Measurements from ENCODE around the gene TSEN2.
"Not testable (repeated sequence)": the region's sequence is repeated elsewhere in the genome, so short reads cannot be mapped to it uniquely, and the experiment has no call there.

TSEN2 gene

DNA sequence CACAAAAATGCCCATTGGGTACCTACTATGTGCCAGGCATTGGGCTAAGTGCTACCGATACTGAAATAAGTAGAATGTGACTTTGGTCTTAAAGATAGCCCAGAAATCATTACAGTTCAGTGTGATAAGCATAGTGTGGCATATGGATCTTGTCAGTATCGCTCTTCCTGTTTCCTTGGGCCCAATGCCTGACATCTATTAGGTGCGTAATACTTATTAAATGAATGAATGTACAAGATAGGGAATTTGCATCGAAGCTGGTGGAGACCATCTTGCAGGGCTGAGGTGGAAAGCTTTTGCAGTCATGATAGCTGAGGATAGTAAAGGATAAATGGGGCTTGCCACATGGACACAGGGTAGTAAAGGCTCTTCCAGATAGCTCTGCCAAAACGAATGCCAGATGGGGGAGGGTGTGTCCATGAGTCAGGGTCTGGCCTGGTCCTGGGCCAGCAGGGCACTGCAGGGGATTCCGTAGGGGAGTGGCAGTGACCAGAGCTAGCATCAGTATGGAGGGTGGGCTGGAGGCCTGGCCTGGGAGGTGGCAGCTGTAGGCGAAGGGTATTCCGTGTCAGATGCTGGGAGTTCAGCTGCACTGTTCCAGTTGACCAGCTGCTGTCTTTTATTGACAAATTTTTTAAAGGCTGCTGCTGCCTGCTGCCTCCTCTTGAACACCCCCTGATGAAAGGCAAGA, 23.5 kb downstream of the TSEN2 start:
- no peak for DNase-seq

- no peak for DNase-seq
Observed at GRCh38 chr3:12508291-12508700, 24.0 kb downstream of the TSEN2 start.

DNA sequence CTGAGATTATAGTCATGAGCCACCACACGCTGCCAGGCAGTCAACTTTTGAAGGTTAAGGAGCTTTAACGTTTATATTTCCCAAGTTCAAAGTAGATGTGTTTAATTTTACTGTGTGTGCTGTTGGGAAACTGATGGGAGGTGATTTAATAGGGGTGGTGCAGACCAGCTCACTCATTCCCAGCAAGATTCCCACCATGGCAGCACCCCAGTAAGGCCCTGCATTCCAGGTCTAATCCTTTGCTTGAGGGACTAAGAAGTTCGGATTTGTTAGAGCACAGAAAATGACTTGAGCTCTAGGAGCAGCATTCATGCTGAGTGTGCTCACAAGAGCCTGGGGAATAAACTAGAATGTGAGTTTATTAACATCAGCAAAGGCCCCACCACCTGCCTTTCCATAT, 25.2 kb downstream of the TSEN2 start:
- DNase-seq = no peak

DNA sequence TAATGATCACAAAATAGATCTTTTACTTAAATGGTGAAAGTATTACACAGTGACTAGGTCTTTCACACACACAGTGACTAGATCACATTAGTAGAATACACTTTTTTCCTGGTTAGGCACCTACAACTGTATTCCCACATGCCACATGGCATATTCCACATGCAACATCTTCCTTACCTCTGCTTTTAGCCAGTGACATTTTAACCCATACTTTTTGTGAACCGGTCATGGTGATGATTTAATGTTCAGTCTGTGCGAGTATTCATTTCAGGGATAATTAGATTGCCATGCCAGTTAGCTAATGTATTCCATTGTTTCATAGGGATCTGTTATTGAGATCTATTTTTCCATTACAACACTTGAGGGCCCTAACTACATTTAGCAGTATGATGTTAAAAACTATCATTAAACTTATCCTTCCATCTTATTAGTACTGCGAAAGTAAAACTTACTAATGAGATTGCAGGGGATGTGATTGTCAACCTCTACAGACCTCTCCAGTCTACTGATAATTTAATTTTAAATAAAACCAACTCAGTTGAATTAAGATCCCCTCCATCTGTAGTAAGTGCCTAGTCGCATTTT, 28.3 kb downstream of the TSEN2 start:
- DNase-seq = no peak

- DNase-seq = no peak
Observed at GRCh38 chr3:12513694-12514446, 29.6 kb downstream of the TSEN2 start.

GRCh38 chr3:12515631-12516030, 31.4 kb downstream of the TSEN2 start:
- DNase-seq = no peak

- DNase-seq = no peak
Observed at GRCh38 chr3:12516873-12517272, 32.6 kb downstream of the TSEN2 start.

DNA sequence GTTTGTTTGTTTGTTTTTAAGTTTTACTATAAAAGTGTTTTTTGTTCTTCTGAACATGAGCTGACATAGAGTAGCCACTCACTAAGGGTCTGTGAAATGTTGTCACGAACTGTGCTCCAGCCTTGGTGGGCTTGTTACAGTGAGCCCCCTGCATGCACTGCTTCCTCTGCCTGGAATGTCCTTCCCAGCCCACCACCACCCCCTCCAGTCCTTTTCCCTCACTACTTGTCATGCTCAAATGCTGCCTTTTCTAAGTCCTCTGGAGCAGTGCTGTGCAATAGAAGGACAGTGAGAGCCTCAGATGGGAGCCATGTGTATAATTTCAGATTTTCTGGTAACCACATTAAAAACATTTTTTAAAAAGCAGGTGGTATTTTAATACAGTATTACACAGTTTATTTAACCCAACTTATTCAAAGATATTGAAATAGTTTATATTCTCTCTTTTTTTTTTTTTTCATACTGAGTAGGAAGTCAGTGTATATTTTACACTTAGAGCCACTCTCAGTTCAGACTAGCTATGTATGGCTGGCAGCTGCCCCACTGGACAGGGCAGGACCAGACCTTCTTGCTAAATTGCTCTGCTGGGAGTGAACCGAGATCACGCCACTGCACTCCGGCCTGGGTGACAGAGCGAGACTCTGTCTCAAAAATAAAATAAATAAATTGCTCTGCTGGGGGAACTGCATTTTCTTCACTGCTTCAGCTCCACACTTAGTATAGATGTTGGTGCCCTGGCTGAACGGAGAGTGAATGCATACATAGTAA, 34.2 kb downstream of the TSEN2 start:
- DNase-seq = no peak

- DNase-seq = no peak
Observed at GRCh38 chr3:12521010-12521409, 36.7 kb downstream of the TSEN2 start.

- DNase-seq = no peak
Observed at GRCh38 chr3:12522721-12523120, 38.4 kb downstream of the TSEN2 start.

GRCh38 chr3:12527757-12528143, 43.5 kb downstream of the TSEN2 start:
- no peak for DNase-seq

GRCh38 chr3:12532182-12532581, 47.9 kb downstream of the TSEN2 start:
- no peak for DNase-seq

DNA sequence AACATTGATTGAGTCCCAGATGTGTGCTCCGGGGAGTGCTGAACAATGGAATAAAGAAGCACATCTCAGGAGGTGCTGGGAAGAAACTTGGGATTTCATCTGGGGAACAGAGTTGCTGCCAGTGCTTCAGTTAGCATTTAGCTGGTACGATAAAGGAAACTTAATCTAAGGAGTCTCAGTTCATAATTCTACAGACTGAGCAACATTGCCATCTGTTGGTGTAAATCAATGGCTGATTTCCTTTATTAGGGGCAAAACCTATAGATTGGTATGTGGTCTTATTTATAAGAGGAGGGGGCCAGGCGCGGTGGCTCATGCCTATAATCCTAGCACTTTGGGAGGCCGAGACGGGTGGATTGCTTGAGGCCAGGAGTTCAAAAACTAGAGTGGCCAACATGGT, 52.1 kb downstream of the TSEN2 start:
- no peak for DNase-seq

DNA sequence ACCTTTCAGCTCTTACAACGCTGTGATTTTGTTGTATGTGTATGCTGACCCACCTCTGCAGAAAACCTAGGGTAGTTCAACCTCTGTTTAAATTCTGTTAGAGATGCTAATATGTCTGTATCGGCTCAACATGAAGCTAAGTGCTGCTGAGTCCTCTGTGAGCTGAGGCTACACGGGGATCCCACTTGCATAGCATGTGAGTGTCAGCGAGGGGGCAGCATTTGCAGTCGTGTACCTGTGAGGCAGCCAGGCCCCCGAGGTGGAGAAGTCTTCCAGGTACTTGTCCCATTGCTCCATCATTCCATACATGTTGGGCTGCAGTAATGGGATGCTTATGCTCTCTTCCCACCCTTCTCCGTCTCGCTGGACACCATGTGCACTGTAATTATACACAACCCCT, 57.3 kb downstream of the TSEN2 start:
- DNase-seq = peak; percentile 4

- DNase-seq = not testable (repeated sequence)
Observed at GRCh38 chr3:12543497-12543896, 59.2 kb downstream of the TSEN2 start.

- DNase-seq = no peak
Observed at GRCh38 chr3:12544652-12545472, 60.6 kb downstream of the TSEN2 start.

- DNase-seq = no peak
Observed at GRCh38 chr3:12545473-12545791, 61.2 kb downstream of the TSEN2 start, which contains the start of gene MKRN2OS. Gene MKRN2OS (minus strand): TSS chr3:12545499. CDS start chr3:12545464, 35 bp downstream.

- no peak for DNase-seq
Observed at GRCh38 chr3:12549971-12550760, 65.9 kb downstream of the TSEN2 start.

GRCh38 chr3:12553921-12554391, 69.7 kb downstream of the TSEN2 start:
- peak; percentile 7 for DNase-seq

DNA sequence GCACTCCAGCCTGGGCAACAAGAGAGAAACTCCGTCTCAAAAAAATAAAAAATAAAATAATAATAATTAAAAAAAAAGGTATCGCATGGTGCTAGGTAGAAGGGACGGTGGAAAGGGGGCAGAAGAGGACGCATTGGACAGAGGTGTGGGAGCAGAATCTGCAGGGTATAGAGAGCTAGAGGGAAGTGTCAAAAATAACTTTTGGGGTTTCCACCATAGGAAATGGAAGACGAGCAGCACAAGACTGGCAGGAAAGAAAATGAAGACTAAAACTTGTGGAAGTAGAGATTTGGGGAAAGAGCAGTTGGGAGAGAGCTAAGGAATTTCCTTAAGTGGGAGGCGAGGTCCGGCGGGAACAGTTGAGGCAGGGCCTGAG, 72.0 kb downstream of the TSEN2 start:
- no peak for DNase-seq

GRCh38 chr3:12556690-12557472, 72.6 kb downstream of the TSEN2 start, which contains the start of gene MKRN2:
Gene MKRN2 (plus strand): TSS chr3:12557087. CDS start chr3:12557151, 64 bp downstream.
- DNase-seq = peak; percentile 84
